GM12878 (cell line): Measurements from ENCODE around the gene ARHGDIG. TPM values are rescaled to one million over a fixed set of nuclear protein-coding genes. Genes with fewer than 3 reads are reported as not detected.

ENCODE experiments used
- ATAC-seq: fragments of 200-7000 bp; cut with Tn5 transposase; 3 replicates; pipeline ENCODE4 v1.9.1; 2020; ENCODE audit warnings: mild to moderate bottlenecking, moderate library complexity
- BruUV-seq: library from RNA; stranded (reverse); fragments of 400-500 nt; replicated peaks from 2 replicates; lab custom pipeline; 2021; lab: Mats Ljungman, UMichigan
- CTCF ChIA-PET: fragments of 300-600 bp; sonication (Branson Sonifier 250); formaldehyde crosslinking; extraction: SDS; loops from one replicate; lab custom pipeline; 2021; ENCODE audit warnings: inconsistent platforms; lab: Yijun Ruan, JAX
- POLR2A ChIA-PET: fragments of 350-600 bp; formaldehyde crosslinking; extraction: SDS; loops from one replicate; lab custom pipeline; 2021; ENCODE audit warnings: inconsistent platforms; lab: Charles Lee
- RAD21 ChIA-PET: fragments of 300-600 bp; sonication (Branson Sonifier 250); formaldehyde crosslinking; loops from one replicate; lab custom pipeline; 2023; ENCODE audit warnings: antibody characterized with exemption; ENCODE audit not compliant: unreplicated experiment; lab: Charles Lee
- SMC1A ChIA-PET: fragments of 300-600 bp; sonication (Branson Sonifier 250); formaldehyde crosslinking; loops from one replicate; lab custom pipeline; 2023; ENCODE audit not compliant: unreplicated experiment, uncharacterized antibody; lab: Charles Lee
- DNase-seq: peaks from one replicate; pipeline ENCODE4 v3.0.0-alpha.2; 2011; ENCODE audit warnings: low read depth, low spot score
- FAIRE-seq: peaks from 3 replicates; lab custom pipeline; 2011; peaks lifted over from hg19 to GRCh38; lab: Jason Lieb, UNC
- H2AFZ ChIP-seq: 2 replicates; pipeline ENCODE4 v1.6.0; 2011; ENCODE audit warnings: low read depth, low read length, control low read depth; ENCODE audit not compliant: control insufficient read depth
- H3K27ac ChIP-seq: 2 replicates; pipeline ENCODE4 v1.5.1; 2011; ENCODE audit warnings: control low read depth; ENCODE audit not compliant: control insufficient read depth, insufficient read depth
- H3K27me3 ChIP-seq, 2 experiments: replicated peaks in 1 of 2; 2 replicates each; pipeline versions ENCODE4 v1.6.0 to v1.6.1; 2011; ENCODE audit warnings: low read length in 1 of 2; ENCODE audit not compliant: control insufficient read depth in 2 of 2, insufficient read depth in 2 of 2
- H3K36me3 ChIP-seq, 2 experiments: 2 replicates each; pipeline ENCODE4 v1.5.1; 2011; ENCODE audit warnings: low read length in 1 of 2; ENCODE audit not compliant: control insufficient read depth in 2 of 2, insufficient read depth in 2 of 2
- H3K4me1 ChIP-seq: 2 replicates; pipeline ENCODE4 v1.6.1; 2011; ENCODE audit warnings: mild to moderate bottlenecking, low read length, moderate library complexity, mixed read lengths; ENCODE audit not compliant: control insufficient read depth, insufficient read depth
- H3K4me2 ChIP-seq: 2 replicates; pipeline ENCODE4 v1.6.0; 2011; ENCODE audit warnings: control low read depth; ENCODE audit not compliant: control insufficient read depth, insufficient read depth
- H3K4me3 ChIP-seq: fragments of 200-600 bp; sonication (generic); 2 replicates; pipeline ENCODE4 v1.5.1; 2016
- H3K79me2 ChIP-seq: 2 replicates; pipeline ENCODE4 v1.6.0; 2011; ENCODE audit warnings: low read length; ENCODE audit not compliant: control insufficient read depth, insufficient read depth
- H3K9ac ChIP-seq: 2 replicates; pipeline ENCODE4 v1.8.0; 2011; ENCODE audit warnings: low read length, control low read depth, mixed read lengths; ENCODE audit not compliant: control insufficient read depth, insufficient read depth
- H3K9me3 ChIP-seq: replicated peaks from 3 replicates; pipeline ENCODE4 v1.5.1; 2011; ENCODE audit warnings: mild to moderate bottlenecking, low read length; ENCODE audit not compliant: control insufficient read depth, insufficient read depth
- H4K20me1 ChIP-seq: 2 replicates; pipeline ENCODE4 v1.6.0; 2011; ENCODE audit not compliant: control insufficient read depth, insufficient read depth
- E2F4 ChIP-seq: IDR thresholded peaks from 2 replicates; pipeline ENCODE4 v1.6.1; 2012; ENCODE audit warnings: low read depth, low read length, improper control_type of control experiment
- FOXM1 ChIP-seq: IDR thresholded peaks from 2 replicates; pipeline ENCODE4 v1.6.1; 2012; ENCODE audit warnings: low read depth, mild to moderate bottlenecking, inconsistent platforms, low read length, moderate library complexity
- IRF4 ChIP-seq: IDR thresholded peaks from 2 replicates; pipeline ENCODE4 v1.6.1; 2011; ENCODE audit warnings: low read depth, low read length
- PAX5 ChIP-seq: IDR thresholded peaks from 2 replicates; pipeline ENCODE4 v1.6.1; 2011; ENCODE audit warnings: low read depth, low read length, borderline replicate concordance
- POLR2AphosphoS5 ChIP-seq: IDR thresholded peaks from 2 replicates; pipeline ENCODE4 v1.6.1; 2011; ENCODE audit warnings: mild to moderate bottlenecking, low read length, inconsistent platforms
- ZBTB40 ChIP-seq: fragments of 450-650 bp; IDR thresholded peaks from 2 replicates; pipeline ENCODE4 v1.6.1; 2016; ENCODE audit warnings: mild to moderate bottlenecking, moderate library complexity, borderline replicate concordance
- ZNF384 ChIP-seq: IDR thresholded peaks from 2 replicates; pipeline ENCODE4 v1.6.1; 2012; ENCODE audit warnings: low read depth, mild to moderate bottlenecking, low read length, improper control_type of control experiment, borderline replicate concordance
- WGBS: methylation state at CpG from one replicate; pipeline ENCODE4 v1.1.6; 2016; ENCODE audit warnings: low lambda C conversion rate; ENCODE audit not compliant: insufficient replicate concordance, insufficient coverage; ENCODE audit errors: missing lambda C conversion rate; 5-methylcytosine and 5-hydroxymethylcytosine counted together
- in situ Hi-C: fragments of 300-500 bp; cut with MboI; formaldehyde crosslinking; loops from 9 replicates; pipeline ENCODE4 v1.14.3; 2018; ENCODE audit warnings: mixed read lengths
- intact Hi-C: fragments of 100-400 bp; cut with micrococcal nuclease; formaldehyde crosslinking; loops from one replicate; pipeline ENCODE4 v1.14.2; 2022; ENCODE audit not compliant: unreplicated experiment
- polyA plus RNA-seq, 11 experiments: library from polyadenylated mRNA; depleted of rRNA in 4 of 11; unstranded in 6 of 11; stranded (reverse) in 5 of 11; fragments of >200 nt; fragmentation: Nextera tagmentation in 4 of 11; fragmentation: Illumina TruSeq in 1 of 11; extraction: Ambion mirVana in 4 of 11; extraction: Trizol in 1 of 11; gene quantifications; 1 replicate in 1 of 11; 2 replicates in 10 of 11; pipeline versions ENCODE4 v1.2.1 to v1.2.3, GENCODE V29; 2011 to 2016; ENCODE audit warnings: inconsistent platforms in 2 of 11, missing spikeins in 2 of 11, low read depth in 1 of 11
- total RNA-seq, 4 experiments: library from RNA; depleted of rRNA in 3 of 4; stranded (reverse); fragments of >200 nt in 3 of 4; fragmentation: Illumina TruSeq in 1 of 4; extraction: Trizol in 1 of 4; gene quantifications; 2 replicates each; pipeline versions ENCODE4 v1.2.1 to v1.2.3, GENCODE V29; 2013 to 2021

Gene ARHGDIG
- total and polyA plus RNA-seq, 10 of the 15 experiments (the other 5 are each of a cell fraction or from before 2014, with no cell fraction given) = not detected

GRCh38 chr16:253833-254232, 26.6 kb upstream of the ARHGDIG start:
- WGBS = 90% methylated on average over 6 of the region's 6 CpGs
- in situ Hi-C loops = no loop called here
- TF ChIP-seq E2F4 (no peak), POLR2AphosphoS5 (no peak), FOXM1 (no peak)
- no peak overlapping the region for H3K4me2 ChIP-seq
- CTCF ChIA-PET = no interaction called here
- no peak overlapping the region for H3K9ac ChIP-seq
- H3K27me3 ChIP-seq = no peaks in the 10 kb centered on the region
- SMC1A ChIA-PET = no interaction called here
- H3K9me3 ChIP-seq = no peaks in the 10 kb centered on the region
- no peak overlapping the region for H3K27ac ChIP-seq
- FAIRE-seq (no peak), DNase-seq (no peak), ATAC-seq (no peak)
- intact Hi-C loops = loop anchor here (2.0 kb wide), 1 partner anchor 19 kb away; the partner anchor contains the start of gene FAM234A
- no peaks in the 10 kb centered on the region for H3K79me2 ChIP-seq
- H4K20me1 ChIP-seq = no peaks in the 10 kb centered on the region
- H3K4me3 ChIP-seq = no peak overlapping the region
- peaks cover 0 to 4% of the 10 kb centered on the region in 2 experiments; a peak in 2 of 4 replicates for H3K36me3 ChIP-seq
- H3K4me1 ChIP-seq = peaks cover 4% of the 10 kb centered on the region; the same call in 1 of the 2 replicates
- RAD21 ChIA-PET = interaction anchor here (1.1 to 2.4 kb wide), 2 partner anchors 19 to 31 kb away, joined by 4 to 13 read pairs; partner anchors contain the start of gene FAM234A
- POLR2A ChIA-PET = interaction anchor here (0.8 to 3.7 kb wide), 2 partner anchors 18 to 24 kb away, joined by 3 to 26 read pairs; partner anchors contain the start of gene FAM234A
- H2AFZ ChIP-seq = no peak overlapping the region
- BruUV-seq = no TSS peak

- H4K20me1 ChIP-seq = no peaks in the 10 kb centered on the region
- H3K9me3 ChIP-seq = no peaks in the 10 kb centered on the region
- DNase-seq (no peak), FAIRE-seq (no peak), ATAC-seq (no peak)
- H3K79me2 ChIP-seq = no peaks in the 10 kb centered on the region
- H3K27me3 ChIP-seq = no peaks in the 10 kb centered on the region
- H3K9ac ChIP-seq = no peak overlapping the region
- no TSS peak for BruUV-seq
- intact Hi-C loops (no loop called here), in situ Hi-C loops (no loop called here)
- SMC1A ChIA-PET = interaction anchor here (1.0 to 1.3 kb wide), 2 partner anchors 15 to 19 kb away, joined by 3 to 4 read pairs; partner anchors contain the start of gene FAM234A
- H3K4me1 ChIP-seq = peaks cover 4% of the 10 kb centered on the region; the same call in 1 of the 2 replicates
- RAD21 ChIA-PET = interaction anchor here (2.4 kb wide), 1 partner anchor 19 kb away, joined by 13 read pairs; the partner anchor contains the start of gene FAM234A
- no peak overlapping the region for H3K27ac ChIP-seq
- peaks cover 0 to 4% of the 10 kb centered on the region in 2 experiments; a peak in 2 of 4 replicates for H3K36me3 ChIP-seq
- H3K4me2 ChIP-seq = no peak overlapping the region
- WGBS = 95% methylated on average over 25 of the region's 25 CpGs
- H3K4me3 ChIP-seq = no peak overlapping the region
- POLR2A ChIA-PET = interaction anchor here (0.8 to 3.7 kb wide), 2 partner anchors 18 to 25 kb away, joined by 3 to 26 read pairs; partner anchors contain the start of gene FAM234A
- CTCF ChIA-PET = no interaction called here
- no peak overlapping the region for H2AFZ ChIP-seq
- TF ChIP-seq IRF4 = no peak
- no peak for TF ChIP-seq ZBTB40
- TF ChIP-seq ZNF384 = no peak
- no peak for TF ChIP-seq PAX5
Observed at GRCh38 chr16:254461-254860, 25.9 kb upstream of the ARHGDIG start.
